Occipital lobe (tissue), 2 donors: ENCODE results near the gene GALK2. TPM values are rescaled to one million over a fixed set of nuclear protein-coding genes. Genes with fewer than 3 reads are reported as not detected.
A peak's percentile ranks its signal among the peaks of the same experiment; 100 is the strongest.
"Not testable (repeated sequence)": the region's sequence is repeated elsewhere in the genome, so short reads cannot be mapped to it uniquely, and the experiment has no call there.

Experiments used
- DNase-seq: peaks from one replicate; lab custom pipeline; 2025; lab: John Stamatoyannopoulos, UW
- total RNA-seq: library from RNA; depleted of rRNA; stranded (reverse); fragments of >200 nt; gene quantifications from one replicate; pipeline ENCODE4 v1.2.3, GENCODE V29; 2014

GALK2 gene
- total RNA-seq, 1 donor from 2014 or later, result 63.3 TPM

DNA sequence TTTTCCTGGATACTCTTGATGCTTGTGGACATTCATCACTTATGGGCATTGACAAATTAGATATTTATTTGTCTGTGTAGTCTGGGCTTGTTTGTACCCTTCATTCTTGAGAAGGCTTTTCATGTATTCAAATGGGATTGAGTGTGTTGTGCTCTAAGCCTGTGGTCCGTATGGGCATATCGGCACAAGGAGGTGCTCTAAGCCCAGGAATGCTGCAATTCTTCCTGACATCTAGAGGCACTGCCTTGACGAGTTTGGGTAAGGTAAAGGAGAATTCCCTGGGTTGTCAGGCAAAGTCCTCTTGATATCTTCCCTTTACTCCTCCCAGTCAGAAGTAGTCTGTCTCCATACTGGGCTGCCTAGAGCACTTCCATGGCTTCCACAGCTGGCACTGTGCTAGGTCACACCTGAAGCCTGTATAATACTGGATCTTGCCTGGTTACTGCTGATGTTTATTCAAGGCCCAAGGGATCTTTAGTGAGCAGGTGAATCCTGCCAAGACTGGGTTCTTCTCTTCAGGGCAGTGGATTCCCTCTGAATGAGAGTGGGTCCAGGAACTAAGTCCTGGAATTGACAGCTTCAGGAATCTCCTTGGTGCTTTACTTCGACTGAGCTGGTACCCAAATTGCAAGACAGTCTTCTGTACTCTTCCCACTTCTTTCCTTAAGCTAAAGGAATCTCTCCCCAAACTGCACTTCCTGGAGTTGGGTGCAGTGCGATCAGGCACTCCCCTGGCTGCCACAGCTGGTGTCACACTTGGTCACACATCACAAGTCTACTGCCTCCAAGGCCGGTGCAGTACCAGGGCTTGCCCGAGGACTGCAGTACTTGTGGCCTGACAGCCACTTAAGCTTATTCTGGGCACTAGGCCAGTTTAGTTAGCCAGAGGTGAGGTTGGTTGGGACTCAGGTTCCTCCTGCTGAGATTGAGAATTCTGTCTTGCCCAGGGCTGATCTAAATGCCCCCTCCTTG lies 46.0 kb downstream of the GALK2 start:
- no peak for DNase-seq

DNA sequence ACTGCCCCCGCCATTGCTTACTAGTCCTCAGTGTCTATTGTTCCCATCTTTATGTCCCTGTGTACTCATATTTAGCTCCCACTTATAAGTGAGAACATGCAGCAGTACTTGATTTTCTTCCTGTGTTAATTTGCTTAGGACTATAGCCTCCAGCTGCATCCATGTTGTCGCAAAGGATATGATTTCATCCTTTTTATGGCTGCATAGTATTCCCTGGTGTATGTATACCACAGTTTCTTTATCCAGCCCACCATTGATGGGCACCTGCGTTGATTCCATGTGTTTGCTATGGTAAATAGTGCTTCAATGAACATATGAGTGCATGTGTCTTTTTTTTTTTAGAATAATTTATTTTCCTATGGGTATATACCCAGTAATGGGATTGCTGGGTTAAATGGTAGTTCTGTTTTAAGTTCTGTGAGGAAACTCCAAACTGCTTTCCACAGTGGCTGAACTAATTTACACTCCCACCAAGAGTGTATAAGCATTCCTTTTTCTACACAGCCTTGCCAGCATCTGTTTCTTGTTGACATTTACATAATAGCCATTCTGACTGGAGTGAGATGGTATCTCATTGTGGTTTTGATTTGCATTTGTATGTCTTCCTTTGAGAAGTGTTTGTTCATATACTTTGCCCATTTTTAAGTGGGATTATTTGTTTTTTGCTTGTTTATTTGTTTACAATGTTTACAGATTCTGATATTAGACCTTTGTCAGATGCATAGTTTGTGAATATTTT lies 53.7 kb downstream of the GALK2 start:
- no peak for DNase-seq

DNA sequence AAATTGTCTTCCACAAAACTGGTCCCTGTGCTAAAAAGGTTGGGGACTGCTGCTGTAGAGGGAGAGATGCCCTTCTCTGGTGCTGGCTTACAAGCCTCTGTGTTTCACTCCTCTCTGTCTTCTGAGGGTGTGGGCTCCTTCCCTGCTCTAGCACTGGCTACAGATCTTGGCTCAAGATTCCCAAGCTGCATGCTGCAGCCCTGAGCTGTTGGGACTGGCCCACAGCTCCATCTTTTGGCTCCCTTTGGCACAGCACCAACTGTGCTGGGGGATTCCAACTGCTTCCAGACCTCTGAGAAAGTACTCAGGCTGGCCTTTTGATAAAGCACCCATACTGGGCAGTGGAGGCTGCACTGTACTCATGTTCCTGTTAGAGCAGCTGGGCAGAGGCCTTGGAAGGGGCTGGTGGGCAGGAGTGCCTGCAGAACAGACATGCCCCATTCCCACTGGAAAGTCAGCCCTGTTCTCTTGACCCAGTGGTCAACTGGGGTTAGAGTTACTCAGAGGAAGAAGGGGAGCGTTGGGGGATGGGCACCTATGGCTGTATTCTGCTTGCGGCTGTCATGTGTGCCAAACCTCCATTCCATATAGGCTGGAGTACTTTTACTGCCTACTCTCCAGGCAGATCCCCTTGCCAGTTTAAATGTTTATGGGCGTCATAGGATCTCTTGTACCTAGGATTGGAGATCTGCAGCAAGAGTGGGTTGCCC lies 55.7 kb downstream of the GALK2 start:
- no peak for DNase-seq

DNA sequence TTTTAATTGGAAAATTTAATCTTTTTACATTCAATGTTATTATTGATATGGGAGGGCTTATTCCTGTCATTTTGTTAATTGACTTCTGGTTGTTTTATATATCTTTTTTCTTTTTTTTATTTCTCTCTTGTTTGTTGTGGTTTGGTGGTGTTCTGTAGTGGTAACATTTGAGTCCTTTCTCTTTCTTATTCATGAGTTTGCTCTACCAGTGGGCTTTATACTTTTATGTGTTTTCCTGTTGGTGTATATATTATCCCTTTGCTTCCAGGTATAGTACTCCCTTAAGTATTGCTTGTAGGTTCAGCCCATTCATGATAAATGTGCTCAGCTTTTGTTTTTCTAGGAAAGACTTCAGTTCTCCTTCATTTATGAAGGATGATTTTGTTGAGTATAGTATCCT lies 57.6 kb downstream of the GALK2 start:
- no peak for DNase-seq

DNA sequence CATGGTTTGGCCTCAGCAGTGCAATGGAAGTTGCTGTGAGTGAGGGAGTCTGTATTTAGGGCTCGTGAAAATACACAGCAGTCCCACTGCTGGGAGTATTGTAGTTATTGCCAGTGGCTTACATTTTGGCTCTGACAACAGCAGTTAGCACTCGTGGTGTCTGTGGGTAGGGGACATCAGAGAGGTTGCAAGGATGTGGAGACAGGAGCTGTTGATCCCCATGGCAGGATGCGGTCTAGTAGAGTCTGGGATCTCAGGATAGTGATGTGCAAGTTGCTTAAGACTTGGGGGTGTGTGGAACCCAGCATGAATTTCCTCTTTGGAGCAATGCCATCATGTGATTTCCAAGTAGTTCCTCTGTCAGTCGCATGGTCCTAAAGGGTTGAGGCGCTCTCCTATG lies 59.9 kb downstream of the GALK2 start:
- no peak for DNase-seq

DNA sequence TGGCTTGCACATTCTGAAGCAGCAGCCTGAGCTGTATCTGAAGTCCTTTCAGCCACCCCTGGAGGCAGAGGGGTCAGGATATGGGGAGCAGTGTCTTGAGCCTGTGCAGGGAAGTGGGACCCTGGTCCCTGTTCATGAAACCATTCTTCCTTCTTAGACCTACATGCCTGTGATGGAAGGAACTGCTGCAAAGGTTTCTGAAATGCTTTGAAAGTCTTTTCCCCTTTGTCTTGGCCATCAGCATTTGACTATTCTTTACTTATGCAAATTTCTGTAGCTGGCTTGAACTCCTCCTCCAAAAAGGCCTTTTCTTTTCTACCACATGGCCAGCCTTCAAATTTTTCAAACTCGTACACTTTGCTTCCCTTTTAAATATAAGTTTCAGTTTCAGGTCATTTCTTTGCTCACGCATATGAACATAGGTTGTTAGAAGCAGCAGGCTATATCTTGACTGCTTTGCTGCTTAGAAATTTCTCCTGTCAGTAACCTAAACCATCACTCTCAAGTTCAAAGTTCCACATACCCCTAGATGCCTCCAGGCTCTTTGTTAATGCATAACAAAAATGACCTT lies 62.3 kb downstream of the GALK2 start:
- DNase-seq, result no peak

DNA sequence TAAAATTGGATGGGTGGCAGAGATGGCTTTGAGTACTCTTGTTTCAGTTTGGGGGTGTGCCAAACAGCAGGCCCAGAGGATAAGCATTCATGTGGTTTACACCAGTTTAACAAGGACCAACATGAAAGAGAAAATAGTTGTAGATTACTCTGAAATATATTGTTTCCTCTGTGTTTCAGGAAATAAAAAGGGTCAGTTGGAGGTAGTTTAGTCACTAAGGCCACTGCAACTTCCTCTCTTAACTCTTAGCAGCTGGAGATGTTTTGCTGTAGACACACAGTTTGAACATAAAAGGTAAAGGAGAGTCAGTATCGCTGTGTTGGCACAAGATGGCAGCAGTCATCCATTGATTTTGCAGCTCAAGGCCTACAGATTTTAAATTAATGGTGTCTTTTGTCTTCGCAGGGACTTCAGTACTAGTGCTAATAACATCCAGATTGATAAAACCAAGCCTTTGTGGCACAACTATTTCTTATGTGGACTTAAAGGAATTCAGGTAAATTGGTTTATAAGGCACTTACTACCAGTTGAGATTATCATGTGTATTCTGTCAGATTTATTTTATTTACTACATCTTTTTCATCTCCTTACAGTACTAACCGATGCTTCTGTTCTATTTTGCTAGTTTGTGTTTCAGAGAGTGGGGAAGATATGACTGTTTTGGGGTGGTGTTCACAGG lies 65.5 kb downstream of the GALK2 start:
- DNase-seq, result peak; percentile 48

DNA sequence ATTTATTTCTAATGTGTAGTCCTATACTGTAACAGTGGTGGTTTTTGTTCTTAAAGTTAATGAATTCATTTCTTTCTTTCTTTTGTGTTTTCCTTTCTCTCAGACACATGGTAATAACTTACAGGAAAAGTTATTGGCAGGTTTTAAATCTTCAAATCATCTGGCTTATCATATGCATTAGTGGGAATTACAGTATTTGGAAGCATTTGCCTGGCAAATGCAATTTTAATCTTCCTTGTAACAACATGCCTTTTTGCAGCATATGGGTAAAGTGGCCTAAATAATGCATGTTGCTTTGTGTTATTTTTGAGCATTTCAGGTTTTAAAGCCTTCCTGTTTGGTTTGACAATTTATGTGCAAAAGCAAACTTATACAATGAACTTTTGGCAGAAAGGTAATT lies 66.8 kb downstream of the GALK2 start:
- DNase-seq, result no peak

DNA sequence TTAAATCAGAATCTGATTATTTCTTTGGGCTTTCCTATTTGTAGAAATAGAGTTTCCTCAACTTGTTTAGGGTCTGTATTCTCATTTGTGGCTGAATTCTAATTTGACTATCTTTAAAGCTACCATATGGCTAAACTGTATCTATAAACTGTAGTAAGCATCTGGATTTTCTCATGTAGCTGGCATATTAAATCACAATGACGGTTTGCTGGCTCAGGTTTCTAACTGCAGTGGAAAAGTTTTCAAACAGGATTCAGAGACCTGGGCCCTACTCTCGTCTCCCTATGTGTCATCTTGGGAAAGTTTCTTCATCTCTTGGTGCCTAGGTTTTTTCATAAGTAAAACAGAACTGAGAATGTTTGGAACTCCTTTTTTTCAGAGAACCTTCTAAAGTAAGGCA lies 68.3 kb downstream of the GALK2 start:
- no peak for DNase-seq

DNA sequence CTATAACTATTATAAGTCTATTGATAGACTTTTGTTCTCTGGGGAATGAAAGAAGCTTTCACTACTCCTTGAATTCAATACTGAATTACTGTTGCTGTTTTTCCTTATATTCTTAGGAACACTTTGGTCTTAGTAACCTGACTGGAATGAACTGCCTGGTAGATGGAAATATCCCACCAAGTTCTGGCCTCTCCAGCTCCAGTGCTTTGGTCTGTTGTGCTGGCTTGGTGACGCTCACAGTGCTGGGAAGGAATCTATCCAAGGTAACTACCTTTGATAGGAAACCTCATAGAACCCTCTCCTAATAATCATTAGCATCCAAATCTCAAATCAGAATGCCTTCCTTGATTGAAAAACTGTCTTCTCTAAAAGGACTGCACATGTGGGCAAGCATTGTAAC lies 69.1 kb downstream of the GALK2 start:
- no peak for DNase-seq

DNA sequence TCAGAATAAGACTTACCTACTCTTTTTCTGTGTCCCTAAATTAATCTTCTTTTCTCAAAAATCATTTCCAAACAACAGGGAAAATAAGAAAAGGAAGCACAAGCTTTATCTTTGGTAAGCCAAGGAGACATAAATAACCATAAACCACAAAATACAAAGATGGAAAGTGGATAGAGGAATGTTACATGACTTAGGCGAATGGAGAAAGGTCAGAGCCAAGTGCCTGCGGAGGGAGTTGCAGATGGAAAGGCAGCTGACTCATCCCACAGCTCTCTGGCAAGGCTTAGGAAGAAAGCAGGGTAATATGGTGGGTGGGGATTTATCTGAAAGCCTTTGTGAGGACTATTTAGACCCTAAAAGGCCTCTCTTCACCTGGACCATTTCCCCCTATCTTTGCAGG lies 72.8 kb downstream of the GALK2 start:
- DNase-seq, result no peak

DNA sequence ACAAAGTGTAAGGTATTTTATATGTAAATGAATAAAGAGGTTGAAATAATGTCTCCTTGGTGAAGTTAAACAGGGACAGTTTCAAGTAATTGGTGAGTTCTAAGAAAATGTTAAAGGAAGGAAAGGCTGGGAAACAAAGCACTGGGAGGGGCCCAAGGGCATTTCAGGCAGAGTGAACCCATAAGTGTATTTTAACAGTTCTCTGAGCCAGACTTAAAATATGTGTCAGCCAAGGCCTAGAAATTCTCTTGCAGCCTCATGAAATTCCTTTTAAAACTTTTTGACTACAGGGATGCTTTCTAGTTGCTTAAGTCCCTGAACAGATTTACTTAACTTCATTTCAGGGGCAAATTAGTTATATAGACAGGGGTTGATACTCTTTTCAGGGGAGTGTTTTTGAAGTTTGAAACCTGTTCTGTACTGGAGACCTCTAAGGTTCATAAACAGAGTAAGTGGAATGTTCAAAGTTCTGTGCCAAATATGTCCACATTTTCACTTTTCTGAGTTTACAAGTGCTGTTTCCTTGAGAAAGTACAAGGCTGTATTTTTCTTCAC lies 77.6 kb downstream of the GALK2 start:
- DNase-seq, result no peak

DNA sequence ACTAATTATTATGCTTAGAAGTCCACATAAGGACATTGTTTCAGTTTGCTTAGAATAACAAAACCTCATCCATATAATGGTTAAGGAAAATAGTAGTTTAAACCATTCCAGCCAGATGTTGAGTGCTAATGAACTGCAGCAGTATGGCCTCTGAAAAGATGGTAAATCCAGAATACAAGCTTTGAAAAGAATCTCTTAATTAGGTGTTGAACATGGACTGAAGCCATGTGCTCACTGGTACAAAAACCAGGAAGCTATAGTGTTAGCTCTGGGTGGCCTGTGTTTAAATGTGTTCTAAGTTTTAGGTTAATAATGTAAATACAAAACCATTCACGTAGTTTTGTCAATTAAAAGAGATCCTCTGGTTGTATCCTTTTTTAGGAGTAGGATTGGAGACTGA lies 78.2 kb downstream of the GALK2 start:
- no peak for DNase-seq

DNA sequence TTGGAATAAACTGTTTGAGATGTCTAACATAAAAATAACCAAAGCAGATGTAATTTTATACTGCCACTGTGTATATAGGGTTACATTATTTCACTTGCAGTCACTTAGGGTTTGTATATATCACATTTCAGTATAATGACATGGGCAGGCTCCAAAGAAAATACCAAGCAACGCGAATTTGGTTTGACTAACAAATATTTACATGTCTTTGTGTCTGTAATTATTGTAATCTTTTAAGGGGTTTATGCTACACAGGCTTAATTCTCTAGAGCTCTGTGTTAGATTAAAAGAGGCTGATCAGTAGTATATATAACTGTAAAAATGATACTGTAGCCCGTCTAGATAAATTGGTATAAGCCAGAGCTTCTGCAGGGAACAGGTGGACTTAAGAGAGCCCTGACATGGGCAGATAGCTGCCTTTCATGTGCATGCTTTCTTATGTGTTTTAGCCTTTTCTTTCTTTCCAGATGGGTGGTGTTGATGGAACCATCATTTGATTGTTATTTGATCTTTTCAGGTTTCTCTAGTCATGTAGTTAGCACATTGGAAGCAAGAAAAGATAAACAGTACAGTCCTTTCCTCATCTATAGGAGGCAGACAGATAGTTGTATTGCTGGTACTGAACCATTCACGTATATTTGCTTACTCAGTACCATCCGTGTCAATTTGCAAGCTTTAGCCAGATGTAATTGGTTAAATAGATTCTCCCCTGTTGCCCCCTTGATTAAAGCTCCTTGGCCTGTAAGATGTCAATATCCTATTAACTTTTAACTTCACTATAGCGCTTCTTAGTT lies 86.1 kb downstream of the GALK2 start:
- DNase-seq, result no peak

DNA sequence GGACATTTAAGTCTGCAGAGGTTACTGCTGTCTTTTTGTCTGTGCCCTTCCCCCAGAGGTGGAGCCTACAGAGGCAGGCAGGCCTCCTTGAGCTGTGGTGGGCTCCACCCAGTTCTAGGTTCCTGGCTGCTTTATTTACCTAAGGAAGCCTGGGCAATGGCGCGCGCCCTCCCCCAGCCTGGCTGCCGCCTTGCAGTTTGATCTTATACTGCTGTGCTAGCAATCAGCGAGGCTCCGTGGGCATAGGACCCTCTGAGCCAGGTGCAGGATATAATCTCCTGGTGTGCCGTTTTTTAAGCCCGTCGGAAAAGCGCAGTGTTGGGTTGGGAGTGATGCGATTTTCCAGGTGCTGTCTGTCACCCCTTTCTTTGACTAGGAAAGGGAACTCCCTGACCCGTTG lies 95.1 kb downstream of the GALK2 start:
- not testable (repeated sequence) for DNase-seq

DNA sequence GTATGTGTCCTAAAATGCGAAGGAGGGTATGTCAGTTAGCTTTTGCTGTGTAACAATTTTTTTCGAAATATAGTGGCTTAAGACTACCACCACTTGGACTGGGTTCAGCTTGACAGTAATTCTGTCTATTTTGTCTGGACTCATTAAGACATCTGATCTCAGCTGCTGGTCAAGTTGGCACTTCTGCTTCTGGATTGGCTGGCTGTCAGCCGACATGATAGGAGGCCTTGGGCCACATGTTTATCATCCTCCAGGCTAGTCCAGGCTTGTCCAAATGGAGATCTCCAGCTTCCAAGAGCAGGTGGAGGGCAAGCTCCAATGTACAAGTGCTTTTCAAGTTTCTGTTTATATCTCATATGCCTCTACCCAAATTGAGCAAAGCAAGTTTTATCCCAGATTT lies 95.9 kb downstream of the GALK2 start:
- DNase-seq, result no peak

DNA sequence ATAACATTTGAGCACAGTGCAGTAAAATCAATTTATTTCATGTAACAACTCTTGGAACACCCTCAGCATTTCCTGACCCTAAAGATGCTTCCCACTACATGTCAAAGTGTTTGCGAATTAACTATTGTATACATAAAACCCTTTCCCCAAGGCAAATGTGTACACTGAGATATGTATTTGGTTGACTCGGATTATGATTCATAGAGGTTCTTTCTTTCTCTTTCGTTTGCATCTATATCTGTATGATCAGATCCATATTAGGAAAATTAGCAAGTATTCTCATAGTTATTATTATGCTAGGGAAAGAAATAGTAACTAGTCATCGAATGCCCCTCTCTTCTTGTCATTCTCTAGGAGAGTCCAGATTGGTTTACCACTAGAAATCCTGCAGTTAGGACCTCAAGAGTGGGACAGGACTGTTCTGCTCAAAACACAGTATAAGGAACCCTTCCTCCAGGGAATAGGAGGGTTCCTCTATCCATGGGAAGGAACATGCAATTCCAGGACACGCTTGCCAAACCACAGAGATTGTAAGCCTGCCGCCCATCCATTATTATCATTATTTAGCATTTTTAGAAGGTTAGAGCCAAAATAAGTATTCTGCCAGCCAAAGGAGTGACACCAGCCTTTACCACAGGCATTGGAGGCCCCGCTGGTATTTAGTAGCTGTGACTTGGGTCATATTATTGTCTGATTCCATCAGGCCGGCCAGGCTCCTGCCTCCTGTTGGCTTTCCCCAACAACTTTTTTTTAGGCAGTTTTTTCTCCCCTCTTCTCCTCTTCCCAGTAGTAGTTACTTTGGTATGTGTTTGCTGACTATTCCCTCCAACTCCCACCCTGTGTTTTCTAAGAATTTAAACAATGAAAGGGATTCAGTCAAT lies 100.7 kb downstream of the GALK2 start:
- DNase-seq, result no peak

DNA sequence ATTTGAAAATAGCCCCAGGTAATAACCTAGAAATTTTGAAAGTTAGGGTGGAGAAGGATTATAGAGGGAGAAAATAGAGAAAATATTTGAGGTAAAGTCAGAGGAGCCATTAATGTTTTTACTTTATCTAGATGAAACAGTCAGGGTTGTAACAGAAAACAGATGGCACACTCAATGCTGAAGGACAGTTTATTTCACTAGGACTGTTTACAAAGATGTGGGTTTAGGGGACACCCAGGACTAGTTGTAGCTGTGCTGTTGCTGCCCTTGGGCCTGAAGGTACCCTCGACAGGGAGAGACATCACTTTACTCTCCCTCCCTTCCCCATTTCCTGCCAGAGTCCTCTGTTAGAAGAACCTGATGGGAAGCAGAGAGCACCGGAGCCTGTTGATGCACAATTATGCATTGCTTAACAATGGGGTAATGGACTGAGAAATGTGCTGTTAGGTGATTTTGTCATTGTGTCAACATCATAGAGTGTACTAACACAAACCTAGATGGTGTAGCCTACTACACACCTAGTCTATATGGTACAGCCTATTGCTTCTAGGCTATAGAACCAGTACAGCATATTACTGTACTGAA lies 103.8 kb downstream of the GALK2 start:
- DNase-seq, result no peak

DNA sequence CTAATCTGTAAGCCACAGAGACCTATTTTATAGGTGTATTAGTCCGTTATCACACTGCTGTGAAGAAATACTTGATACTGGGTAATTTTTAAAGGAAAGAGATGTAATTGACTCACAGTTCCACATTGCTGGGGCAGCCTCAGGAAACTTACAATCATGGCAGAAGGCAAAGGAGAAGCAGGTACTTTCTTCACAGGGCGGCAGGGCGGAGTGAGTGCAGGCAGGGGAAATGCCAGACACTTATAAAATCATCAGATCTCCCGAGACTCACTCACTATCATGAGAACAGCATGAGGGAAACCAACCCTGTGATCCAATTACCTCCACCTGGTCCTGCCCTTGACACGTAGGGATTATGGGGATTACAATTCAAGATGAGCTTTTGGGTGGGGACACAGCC lies 108.7 kb downstream of the GALK2 start:
- DNase-seq, result no peak
